ENCODE measurements around the gene SLC12A4. TPM values are rescaled to one million over a fixed set of nuclear protein-coding genes. Genes with fewer than 3 reads are reported as not detected.
"Not testable (repeated sequence)": the region's sequence is repeated elsewhere in the genome, so short reads cannot be mapped to it uniquely, and the experiment has no call there.

Gene SLC12A4
- total RNA-seq, 1 donor from 2014 or later, result 95.5 TPM

DNA sequence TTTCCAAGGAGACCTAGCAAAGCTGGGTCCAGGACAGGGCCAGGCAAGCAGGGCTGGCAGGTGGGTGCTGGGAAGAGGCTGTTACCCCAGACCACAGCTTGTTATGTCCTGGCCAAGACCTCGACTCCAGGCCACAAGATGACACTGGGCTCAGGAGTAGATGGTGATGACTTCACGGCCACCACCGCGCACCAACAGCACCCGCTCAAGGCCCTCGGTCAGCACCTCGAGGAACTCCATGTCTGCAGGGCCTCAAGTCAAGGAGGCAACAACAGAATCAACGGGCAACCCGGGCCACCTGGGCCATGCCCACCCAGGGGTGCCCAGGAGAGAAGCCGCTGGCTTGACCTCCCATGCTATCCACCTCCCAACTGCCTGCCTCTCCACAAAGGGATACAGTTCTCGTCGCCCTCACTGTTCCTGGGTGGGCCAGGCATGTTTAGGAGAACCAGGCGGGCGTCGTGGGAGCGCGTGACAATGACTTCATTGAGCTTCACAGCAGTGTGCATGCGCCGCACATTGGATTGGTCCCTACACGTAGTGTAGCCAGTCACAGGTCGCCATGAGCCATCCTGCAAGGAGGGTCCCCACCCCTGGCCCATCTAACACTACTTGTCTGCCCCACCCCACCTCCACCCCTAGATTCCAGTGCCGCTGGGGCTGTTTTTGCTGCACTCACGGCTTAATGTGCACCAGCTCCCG lies 23.6 kb downstream of the SLC12A4 start:
- intact Hi-C loops (cut with micrococcal nuclease), result no loop called here
- DNase-seq (no peak), ATAC-seq (no peak)

DNA sequence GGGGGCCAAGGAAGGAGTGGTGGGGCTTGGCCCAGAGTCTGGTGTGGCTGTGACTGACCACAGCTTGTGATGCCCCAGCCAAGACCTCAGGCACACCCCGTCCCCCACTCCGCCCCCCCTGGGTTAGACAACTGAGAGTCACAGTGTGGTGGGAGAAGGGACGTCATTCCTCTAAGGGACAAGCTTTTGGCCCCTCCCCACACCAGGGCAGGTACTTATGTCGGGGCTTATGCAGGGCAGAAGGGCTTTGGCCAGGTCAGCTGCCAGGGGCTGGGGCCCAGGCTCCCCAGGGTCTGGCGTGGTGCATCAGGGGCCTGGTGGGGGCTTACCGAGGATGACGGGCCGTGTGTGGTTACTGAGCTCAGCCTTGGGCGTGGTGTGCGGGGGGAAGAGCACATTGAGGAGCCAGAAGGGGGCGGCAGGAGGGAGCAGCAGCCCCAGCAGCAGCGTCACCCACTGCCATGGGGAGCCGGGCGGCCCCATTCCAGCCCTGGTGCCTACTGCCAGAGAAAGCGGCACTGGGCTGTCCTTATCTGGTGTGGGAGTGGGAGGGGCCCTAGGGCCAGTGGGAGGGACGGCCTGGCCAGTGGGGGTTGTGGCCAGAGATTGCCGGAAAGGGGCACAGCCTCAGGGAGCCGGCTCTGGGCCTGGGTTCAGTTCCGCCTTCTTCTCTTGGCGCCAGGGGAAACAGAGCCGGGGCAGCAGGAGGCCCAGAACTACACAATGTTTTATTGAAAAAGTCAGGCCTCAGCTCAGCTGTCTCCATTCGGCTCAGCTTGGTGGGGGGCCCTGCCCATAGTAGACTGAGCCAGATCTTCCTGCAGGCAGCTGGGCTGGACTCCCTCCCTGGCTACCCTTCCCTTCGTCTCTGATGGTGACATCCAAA lies 24.6 kb downstream of the SLC12A4 start, which contains the start of gene LCAT:
TSS of gene LCAT (minus strand) at position 502 of the 886 bp plus-strand sequence. CDS start at position 483, 19 bp downstream.
- intact Hi-C loops (cut with micrococcal nuclease), result no loop called here
- DNase-seq, result peak; percentile 80
- peak; percentile 62 for ATAC-seq

DNA sequence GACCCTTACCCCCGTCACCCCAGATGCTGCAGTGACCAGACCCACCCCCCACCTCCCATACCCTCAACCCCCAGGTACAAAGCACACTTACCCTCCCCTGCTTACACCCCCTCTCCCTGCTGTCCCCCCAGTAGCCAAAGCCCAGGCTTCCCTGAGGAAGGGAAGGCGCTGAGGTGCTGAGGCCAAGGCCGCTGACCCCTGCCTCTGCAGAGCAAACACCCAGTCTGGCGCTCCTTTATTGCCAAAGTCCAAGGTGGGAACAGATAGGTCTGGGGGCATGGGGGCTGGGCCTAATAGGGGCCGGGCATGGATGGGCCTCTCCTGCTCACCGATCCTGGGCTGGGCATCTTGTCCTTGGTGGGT lies 25.2 kb downstream of the SLC12A4 start:
- DNase-seq (no peak), ATAC-seq (no peak)
- intact Hi-C loops (cut with micrococcal nuclease), result no loop called here

DNA sequence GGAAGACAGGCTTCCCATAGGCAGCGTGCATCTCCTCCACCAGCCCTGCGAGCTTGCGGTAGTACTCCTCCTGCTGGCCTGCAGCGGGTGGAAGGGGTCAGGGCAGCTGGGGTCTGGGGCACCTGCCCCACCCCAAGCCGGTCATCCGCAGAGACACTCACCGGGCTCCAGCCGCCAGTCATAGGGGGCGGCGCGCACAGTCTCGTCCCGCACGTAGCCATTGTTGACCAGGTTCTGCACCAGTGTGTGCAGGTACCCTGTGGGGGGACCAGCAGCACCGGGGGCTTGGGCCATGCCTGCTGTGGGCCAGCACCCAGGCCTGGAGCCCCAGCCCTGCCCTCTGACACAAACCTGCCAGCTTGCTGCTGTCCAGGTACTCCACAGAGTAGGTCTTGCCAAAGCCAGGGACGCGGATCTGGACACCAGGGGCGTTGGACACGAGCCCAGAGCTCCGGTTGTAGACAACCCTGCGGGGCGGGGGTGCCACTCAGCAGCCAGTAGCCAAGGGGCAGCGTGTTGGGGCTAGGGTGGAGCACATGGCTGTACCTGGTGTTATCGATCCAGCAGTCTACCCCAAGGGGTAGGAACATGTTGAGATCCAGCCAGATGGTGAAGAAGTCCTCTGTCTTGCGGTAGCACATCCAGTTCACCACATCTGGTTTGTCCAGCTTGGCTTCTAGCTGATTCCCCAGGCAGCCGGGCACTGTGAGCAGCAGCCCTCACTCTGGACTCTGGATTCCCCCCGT lies 25.8 kb downstream of the SLC12A4 start:
- intact Hi-C loops (cut with micrococcal nuclease), result no loop called here
- ATAC-seq (peak; percentile 35), DNase-seq (peak; percentile 76)

DNA sequence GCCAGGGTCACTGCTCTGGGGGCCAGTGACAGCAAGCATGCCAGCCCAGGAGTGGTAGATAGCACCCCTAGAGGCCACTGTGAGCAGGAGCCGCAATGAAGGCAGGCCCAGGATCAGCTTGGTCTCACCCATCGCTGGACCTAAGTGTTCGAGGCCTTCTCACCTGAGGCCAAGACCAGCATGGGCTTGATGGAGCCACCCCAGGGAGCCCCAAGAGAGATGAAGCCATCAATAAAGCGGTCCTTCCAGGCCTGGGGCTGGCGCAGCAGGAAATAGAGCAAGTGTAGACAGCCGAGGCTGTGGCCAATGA lies 26.3 kb downstream of the SLC12A4 start:
- DNase-seq (no peak), ATAC-seq (peak; percentile 21)
- intact Hi-C loops (cut with micrococcal nuclease), result no loop called here

DNA sequence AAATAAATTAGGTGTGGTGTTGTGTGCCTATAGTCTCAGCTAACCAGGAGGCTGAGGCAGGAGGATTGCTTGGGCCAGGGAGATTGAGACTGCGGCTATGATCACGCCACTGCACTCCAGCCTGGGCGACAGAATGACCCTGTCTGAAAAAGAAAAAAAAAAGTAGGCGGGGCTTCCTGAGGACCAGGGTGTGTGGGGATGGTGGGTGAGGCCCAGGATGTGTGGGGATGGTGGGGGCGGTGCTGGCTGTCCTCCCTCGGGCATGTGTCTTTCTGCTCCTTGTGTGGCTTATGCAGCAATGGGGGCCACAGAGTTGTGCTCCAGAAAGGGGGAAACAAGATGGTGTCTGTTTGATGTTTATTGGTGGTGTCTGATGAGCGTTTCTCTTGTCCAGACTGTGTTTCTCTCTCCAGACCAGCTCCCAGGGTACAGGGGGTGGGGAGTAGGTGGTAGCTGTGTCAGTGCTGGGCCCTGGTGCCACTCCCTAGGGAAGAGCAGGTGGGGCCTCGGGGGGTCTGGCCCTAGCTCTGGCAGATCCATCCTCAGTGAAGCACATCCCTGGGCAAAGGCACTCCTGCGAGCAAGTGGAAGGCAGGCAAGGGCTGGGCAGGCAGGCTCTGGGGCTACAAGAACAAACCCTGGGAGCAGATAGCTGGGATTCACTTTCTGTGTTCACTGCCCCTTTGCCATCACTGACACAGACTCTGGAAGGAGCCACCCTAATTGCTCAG lies 26.8 kb downstream of the SLC12A4 start:
- intact Hi-C loops (cut with micrococcal nuclease), result no loop called here
- DNase-seq, result no peak
- ATAC-seq, result no peak

DNA sequence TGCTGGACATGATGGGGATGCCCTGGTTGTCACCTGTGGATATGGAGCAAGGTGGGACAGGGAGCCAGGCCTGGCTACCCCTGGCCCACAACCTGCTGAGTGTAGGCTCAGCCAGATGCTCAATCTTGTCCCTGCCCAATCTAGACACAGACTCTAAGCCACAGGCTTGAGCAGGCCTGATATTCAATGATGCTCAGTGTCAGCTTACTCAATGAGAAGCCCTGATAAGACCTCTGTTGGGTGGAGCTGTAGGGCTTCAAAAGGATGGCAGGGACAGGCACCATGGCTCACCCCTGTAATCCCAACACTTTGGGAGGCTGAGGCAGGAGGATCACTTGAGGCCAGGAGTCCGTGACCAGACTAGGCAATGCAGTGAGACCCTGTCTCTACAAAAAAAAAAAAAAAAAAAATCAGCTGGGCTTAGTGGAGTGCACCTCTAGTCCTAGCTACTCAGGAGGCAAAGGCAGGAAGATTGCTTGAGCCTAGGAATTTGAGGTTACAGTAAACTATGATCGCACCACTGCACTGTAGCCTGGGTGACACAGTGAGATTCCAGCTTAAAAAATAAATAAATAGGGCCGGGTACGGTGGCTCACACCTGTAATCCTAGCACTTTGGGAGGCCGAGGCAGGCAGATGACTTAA lies 27.9 kb downstream of the SLC12A4 start:
- ATAC-seq (no peak), DNase-seq (no peak)
- intact Hi-C loops (cut with micrococcal nuclease), result no loop called here

DNA sequence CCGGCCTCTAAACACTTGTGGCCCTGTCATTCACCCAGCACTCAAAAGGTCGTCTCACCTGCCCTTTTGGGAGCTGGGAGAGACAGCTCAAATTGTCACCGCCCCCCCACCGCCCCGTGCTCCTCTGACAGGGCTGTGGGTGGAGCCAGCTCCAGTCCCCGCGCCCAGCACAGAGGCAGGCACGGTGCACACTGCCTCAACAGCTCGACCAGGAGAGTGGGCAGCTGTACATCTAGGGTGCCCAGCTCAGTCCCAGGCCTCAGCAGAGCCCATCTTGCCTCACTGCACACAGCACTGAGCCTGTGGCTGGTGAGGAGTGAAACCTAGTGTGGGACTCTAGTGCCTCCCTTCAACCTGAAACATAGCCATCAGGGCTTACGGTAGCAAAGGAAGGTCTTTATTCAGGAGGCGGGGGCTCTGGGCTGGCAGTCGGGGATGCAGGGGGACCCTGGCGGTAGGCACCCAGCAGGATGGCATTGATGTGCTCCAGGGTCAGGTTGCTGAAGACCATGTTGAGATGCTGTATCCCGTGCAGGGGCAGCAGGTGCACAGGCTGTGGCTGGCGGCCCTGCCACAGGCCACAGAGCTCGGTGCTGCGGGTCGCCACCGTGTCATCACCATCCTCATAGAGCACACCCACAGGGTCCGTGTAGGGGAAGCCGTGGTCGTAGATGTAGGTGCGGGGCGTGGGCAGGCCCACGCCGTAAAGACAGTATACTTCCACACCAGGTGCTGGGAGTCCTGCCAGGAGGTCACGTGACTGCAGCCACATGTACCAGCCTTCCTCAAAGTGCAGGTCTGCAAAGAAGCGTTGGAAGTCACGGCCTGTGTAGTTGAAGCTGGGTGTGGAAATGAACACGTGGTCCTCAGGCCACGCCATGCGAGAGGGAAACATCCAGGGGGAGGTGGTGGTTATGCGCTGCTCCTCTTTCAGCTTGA lies 28.7 kb downstream of the SLC12A4 start:
- intact Hi-C loops (cut with micrococcal nuclease), result no loop called here
- ATAC-seq (no peak), DNase-seq (peak; percentile 80)

DNA sequence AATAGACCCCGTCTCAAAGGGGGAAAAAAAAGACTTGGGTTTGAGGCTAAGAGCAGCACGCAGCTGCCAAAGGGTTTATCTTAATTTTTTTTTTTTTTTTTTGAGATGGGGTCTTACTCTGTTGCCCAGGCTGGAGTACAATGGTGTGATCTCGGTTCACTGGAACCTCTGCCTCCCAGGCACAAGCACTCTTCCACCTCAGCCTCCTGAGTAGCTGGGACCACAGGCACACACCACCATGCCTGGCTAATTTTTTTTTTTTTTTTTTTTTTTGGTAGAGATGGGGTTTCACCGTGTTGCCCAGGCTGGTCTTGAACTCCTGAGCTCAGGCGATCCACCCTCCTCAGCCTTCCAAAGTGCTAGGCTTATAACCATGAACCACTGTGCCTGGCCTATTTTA lies 30.7 kb downstream of the SLC12A4 start:
- ATAC-seq; intact Hi-C loops (cut with micrococcal nuclease); DNase-seq: not testable (repeated sequence)

DNA sequence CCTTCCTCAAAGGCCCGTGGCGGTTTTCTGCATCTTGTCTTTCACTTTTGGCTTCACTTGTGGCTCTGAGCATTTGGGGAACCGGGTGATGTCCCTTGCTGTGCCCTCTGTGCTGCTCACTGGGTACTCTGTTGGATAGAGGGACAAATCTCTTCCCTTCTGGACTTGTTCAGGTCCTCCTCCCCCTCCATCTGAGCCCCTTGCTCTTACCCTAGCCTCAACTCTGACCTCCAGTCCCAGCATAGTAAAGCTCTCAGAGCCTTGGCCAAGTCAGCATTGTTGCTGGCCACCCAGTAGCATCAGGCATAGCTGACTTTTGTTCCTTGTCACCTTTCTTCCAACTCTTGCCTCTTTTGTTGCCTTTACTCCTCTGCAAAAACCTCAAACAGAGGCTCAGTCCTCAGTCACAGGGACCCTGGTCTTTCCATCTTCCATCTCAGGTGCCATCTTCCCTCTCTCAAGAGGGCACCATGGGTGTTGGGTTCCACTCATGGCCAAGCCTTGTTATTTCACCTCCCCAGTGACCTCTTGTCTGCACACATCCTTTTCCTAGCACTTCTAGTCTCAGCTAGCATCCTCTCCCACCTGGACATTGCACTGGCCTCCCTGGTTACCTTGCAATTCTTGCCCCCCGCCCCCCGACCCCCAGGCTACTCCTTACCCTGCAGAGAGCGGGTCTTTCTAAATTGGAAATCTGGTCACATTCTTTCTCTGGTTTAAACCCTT lies 31.4 kb downstream of the SLC12A4 start:
- no peak for DNase-seq
- ATAC-seq, result no peak
- intact Hi-C loops (cut with micrococcal nuclease), result no loop called here

DNA sequence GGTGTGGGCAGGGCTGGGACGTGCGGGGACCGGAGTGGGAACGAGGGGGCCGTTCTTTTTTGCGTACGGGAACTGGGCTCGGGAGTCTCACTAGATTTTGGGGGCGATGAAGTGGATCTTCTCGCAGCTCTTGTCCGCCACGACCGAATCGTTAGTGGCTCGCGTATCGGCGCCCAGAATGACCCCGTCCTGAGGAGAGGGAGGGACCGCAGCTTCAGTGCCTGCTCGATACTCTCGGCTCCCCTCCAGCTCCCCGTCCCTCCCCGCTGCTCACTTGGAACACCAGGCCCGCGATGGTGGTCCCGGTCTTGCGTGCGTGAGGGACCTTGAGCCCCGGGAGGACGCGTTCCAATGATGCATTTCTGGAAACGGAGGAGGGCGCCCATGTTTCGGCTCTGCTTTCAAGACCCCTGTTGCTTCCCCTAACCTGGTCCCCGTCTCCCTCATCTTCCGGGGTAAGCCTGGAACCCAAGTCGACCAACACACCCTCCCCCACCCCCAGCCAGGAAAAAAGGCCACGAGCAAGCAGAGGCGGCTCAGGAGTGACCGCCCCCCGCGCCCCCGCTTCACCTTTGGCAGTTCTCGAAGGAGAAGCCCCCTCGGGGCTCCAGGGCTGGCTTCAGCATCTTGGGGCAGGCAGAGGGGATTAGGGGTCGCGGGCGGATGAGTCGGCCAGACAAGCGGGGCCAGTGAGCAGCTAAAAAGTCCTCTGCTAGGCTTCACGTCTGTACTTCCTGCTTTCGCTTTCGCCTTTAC lies 32.1 kb downstream of the SLC12A4 start, which contains the start of gene PSMB10:
TSS of gene PSMB10 (minus strand) at position 727 of the 756 bp plus-strand sequence. CDS start at position 626, 101 bp downstream.
- peak; percentile 61 for DNase-seq
- ATAC-seq, result peak; percentile 33
- intact Hi-C loops (cut with micrococcal nuclease), result no loop called here

DNA sequence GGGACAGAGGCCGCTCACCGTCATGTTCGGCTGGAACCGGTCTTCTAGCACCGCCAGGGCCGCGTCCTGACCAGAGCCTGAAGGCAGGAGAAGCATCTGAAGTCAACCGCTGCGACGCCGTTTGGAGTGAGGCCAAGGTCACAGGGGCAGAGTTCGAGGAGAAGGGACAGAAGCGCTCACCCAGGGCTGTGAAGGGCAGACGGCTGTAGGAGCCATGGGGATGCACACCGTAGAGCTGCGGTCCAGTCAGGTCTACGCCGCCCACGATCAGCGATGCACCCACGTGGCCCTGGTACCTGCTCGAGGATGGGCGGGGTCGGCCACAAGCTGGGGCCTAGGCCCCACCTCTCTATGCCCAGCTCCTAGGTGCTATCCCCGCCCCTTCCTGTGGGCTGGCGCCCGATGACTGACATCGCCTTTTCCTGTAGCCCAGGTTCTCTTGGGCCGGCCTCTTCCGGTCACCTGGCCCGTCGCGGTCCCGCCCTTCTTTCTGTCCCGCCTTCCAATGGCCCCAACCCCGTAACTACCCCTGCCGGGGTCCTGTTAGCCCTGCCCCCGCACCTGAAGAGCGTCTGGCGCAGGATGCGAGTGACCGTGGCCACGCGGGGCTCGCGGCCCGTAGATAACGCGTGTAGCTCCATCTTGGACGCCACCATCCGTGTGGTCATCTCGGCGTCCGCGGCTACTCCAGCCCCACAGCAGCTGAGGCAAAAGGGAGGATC lies 32.9 kb downstream of the SLC12A4 start:
- peak; percentile 96 for DNase-seq
- ATAC-seq, result peak; percentile 91
- intact Hi-C loops (cut with micrococcal nuclease), result no loop called here

DNA sequence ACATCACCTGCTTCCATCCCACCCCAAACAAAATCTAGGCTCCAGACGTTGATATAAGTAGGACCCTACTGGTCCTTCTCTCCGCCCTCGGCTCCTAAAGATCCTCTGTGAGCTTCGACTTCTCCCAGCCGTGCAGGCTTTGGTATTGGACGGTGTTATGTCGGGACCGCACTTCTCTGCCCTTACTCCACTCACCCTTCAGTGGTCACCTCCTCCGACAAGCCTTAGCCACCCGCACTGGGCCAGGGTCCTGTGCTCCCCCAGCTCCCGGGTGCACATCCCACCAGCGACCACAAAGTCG lies 33.4 kb downstream of the SLC12A4 start:
- DNase-seq, result no peak
- intact Hi-C loops (cut with micrococcal nuclease), result no loop called here
- peak; percentile 6 for ATAC-seq

DNA sequence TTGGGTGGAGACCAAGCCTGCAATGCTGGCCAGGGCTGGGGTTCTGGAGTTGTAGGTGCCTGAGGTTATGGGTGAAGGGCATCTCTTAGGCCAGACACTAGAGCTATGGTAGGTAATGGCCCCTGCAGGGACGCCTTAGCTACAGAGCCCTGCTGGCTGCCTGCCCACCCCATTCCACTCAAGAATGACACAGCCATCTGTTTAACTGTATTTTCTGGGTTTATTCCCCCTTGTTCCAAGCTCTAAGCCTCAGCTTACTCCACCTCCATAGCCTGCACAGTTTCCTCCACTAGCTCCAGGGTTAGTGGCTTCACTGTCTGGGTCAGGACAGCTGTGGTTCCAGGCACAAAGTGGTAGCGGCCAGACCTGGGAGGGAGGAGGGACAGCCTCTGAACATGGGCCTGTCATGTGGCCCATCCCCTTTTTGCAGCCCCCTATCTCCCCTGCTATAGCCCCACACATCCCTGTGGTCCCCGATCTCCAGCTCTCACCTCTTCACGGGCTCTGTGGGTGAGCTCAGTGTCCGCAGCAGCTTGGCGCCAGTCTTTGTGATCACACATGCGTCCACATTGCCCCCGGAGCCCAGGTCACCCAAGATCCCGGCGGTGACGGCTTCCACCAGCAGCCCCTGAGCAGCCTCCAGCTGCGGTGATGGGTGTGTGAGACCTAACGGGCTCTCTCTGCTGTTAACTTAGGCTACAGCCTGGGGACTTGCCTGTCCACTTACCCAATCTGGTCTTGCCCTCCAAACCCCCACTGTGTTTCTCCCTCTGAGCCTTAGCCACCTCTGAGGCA lies 33.9 kb downstream of the SLC12A4 start:
- DNase-seq, result no peak
- intact Hi-C loops (cut with micrococcal nuclease), result no loop called here
- peak; percentile 0 for ATAC-seq

DNA sequence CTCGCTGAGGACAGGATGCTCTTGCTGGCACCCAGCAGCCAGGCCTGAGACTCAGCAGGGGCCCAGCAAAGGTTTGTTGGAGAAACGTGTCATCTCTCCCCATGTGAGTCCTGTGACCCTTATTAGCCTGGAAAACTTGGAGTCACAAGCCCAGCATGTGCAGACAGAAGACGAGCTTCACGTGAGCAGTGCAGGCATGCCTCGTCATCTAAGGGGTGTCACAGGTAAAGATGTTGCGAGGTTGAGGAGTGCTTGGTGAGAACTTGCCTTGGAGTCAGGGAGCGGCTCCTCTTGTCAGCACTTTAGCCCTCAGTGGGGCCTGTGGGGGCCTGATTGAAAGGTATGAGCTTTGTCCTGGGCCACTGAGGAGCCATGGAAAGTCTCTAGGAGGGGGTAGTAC lies 34.6 kb downstream of the SLC12A4 start:
- DNase-seq (no peak), ATAC-seq (no peak)
- intact Hi-C loops (cut with micrococcal nuclease), result no loop called here
